GM19397 (cell line): ENCODE data around the gene SNAP25.

Experiments
- ATAC-seq: cut with Tn5 transposase; IDR thresholded peaks from one replicate; pipeline ENCODE4 v1.9.1; 2021; ENCODE audit warnings: mild to moderate bottlenecking, moderate library complexity; ENCODE audit not compliant: unreplicated experiment

SNAP25 gene

GRCh38 chr20:10328897-10329255, 110.2 kb downstream of the SNAP25 start:
- ATAC-seq, result no peak

- ATAC-seq, result no peak
These were observed 110.9 kb downstream of the SNAP25 start for GRCh38 chr20:10329387-10330005.

GRCh38 chr20:10330071-10330470, 111.4 kb downstream of the SNAP25 start:
- no peak for ATAC-seq

GRCh38 chr20:10332656-10333415, 114.2 kb downstream of the SNAP25 start:
- no peak for ATAC-seq

- no peak for ATAC-seq
These were observed 118.5 kb downstream of the SNAP25 start for GRCh38 chr20:10336959-10337729.

DNA sequence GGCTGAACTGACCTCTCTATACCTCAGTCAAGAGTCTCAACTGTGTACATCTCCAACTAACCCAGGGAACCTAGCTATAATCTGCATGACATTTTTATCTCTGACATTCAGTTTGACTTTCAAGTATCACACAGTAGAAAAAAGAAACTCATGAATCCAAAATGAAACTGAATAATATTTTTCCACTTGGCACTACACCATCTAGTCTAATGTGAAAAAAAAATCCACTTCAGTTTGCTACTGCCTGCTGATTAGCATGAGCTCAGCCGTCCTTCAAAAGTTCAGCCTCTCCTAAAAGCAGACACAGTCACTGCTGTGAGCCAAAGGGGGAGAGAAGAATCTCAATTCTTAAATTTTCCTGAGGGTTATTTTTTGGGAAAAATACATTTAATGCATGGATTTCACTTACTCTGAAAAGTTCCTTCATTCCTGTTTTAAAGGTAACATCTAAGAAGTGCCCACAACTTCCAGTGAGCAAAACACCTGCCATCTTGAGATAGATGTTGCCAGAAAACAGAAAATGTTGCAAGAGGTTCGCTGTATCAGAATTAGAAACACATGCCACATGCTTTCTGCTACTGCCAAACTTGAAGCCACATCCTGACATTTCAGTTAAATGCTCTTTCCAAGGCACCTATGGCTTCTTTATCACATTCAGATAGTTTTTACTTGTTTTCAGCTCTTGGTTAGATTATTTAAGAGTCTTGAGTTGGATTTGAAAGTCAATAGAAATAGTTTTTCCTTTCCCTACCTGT, 120.0 kb downstream of the SNAP25 start:
- no peak for ATAC-seq

DNA sequence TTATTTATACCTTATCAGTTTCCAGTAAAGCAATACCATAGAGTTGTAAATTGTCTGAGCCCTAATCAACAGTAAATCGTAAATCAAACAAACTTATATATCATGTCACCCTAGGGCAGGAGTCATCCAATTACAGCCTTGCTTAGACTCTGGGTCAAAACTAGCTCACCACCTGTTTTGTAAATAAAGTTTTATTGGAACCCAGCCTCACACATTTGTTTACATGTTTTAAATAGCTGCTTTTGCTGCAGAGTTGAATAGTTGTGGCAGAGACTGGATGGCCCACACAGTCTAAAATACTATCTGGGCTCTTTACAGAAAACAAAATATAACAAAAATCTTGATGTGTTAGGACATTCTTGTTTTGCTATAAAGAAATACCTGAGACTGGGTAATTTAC, 121.0 kb downstream of the SNAP25 start:
- ATAC-seq, result no peak

- ATAC-seq, result no peak
These were observed 123.5 kb downstream of the SNAP25 start for GRCh38 chr20:10342152-10342551.

DNA sequence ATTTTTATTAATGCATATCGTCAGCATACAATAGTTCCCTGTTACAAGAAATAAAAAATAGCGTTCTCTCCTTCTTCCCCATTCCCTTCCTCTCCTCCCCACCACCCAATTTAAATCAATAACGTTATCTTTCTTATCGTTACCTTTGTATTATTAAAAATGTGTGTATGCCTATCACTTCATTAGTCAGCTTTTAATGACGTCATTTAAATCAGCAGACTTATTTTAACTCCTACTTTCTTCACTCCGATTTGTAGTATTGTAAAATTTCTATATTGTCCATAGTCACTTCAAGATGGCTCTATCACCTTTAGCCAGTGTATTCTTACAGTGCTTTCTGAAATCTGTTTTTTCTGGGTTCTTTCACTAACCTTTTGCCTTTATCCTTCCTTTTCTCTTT, 126.3 kb downstream of the SNAP25 start:
- no peak for ATAC-seq

DNA sequence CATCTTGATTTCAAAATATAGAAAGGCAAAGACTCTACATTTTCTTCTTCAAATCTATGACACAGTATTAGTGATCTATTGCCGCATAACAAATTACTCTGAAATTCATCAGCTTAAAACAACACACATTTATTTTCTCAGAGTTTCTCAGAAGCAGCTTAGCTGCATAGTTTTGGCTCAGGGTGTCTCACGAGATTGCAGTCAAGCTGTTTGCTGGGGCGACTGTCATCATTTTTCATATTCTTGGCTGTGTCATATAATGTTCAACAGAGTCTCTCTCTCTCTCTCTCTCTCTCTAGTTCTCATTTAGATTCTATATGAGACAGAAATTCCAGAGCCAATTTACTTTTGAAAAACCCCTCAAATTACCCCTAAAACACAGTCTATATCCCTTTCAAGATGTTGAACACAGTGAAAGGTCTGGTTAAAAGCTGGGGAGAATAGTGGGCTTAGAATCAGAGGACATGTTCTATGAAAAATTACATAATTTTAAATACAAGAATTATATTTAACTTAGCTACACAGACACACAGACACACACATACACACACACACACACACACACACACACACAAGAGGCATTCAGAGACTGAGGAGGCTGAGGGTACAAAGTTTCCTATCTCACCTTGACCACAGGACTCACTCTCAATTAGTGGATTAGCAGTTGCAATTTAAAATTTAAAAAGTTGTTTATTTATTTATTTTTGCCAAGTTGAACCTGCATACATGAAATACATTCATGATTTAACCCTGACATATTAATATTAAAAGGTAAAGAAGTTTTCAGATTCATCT, 128.7 kb downstream of the SNAP25 start:
- ATAC-seq, result no peak

GRCh38 chr20:10349118-10349517, 130.5 kb downstream of the SNAP25 start:
- no peak for ATAC-seq

DNA sequence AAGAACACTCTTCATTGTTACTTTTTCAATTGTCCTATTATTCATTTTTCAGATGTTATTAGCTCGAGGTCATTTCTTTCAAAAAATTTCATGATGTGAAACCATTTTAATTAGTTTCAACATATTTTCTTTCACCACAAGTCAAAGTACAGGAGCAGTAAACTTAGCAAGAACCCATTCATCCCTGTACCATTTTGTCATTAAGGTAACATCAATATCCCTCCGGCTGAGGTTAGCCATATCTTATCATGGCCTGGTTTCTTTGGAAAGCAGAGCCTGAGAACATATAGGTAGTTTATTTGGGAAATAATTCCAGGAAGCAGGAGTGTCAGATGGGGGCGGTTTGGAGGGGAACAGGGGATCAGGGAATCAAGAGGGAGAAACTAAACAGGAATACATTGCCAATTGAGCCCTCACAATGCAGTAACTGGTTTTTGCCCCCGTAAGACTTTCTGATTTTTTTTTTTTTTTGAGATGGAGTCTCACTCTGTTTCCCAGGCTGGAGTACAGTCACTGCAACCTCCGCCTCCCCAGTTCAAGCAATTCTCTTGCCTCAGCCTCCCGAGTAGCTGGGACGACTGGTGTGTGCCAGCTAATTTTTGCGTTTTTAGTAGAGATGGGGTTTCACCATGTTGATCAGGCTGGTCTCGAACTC, 131.7 kb downstream of the SNAP25 start:
- ATAC-seq, result no peak

GRCh38 chr20:10352934-10353824, 134.5 kb downstream of the SNAP25 start:
- no peak for ATAC-seq

- no peak for ATAC-seq
These were observed 138.0 kb downstream of the SNAP25 start for GRCh38 chr20:10356628-10357027.
